ENCODE results near the gene MED13L.

The MED13L gene

DNA sequence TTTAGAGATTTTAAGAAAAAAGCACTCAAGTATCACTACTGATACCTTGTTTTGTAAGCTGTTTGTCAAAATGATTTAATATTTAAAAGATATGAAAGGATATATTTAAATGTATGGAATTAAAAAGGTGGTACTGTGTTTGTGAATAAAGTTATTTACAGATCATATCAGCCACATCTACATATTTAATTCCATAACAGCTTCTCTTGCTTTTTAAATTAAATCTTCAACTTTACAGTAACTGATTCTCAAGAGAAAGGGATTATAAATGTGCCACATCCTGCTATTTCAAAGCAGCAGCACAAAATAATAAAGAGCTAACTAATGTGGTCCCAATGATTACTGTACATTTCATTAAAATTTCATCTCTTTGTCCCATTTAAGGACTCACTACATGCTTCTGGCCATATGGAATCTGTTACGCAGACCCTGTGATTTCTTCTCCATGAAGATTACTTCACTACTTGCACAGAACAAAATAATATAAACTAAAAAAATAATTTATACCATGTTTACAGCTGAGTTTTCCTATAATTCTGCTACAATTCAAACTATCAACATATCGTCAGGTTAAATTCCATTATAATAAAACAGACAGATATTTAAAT lies 117.8 kb downstream of the MED13L start:
- H3K4me3 ChIP-seq (ENCODE audit: low read depth, low read length) = no peak overlapping the region
- TF ChIP-seq, protein P1, sequence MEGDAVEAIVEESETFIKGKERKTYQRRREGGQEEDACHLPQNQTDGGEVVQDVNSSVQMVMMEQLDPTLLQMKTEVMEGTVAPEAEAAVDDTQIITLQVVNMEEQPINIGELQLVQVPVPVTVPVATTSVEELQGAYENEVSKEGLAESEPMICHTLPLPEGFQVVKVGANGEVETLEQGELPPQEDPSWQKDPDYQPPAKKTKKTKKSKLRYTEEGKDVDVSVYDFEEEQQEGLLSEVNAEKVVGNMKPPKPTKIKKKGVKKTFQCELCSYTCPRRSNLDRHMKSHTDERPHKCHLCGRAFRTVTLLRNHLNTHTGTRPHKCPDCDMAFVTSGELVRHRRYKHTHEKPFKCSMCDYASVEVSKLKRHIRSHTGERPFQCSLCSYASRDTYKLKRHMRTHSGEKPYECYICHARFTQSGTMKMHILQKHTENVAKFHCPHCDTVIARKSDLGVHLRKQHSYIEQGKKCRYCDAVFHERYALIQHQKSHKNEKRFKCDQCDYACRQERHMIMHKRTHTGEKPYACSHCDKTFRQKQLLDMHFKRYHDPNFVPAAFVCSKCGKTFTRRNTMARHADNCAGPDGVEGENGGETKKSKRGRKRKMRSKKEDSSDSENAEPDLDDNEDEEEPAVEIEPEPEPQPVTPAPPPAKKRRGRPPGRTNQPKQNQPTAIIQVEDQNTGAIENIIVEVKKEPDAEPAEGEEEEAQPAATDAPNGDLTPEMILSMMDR (conservative IDR thresholded peaks at IDR 0.05; ENCODE audit: low read depth, low read length) = no peak
- no peak for DNase-seq (ENCODE audit: low read depth)

DNA sequence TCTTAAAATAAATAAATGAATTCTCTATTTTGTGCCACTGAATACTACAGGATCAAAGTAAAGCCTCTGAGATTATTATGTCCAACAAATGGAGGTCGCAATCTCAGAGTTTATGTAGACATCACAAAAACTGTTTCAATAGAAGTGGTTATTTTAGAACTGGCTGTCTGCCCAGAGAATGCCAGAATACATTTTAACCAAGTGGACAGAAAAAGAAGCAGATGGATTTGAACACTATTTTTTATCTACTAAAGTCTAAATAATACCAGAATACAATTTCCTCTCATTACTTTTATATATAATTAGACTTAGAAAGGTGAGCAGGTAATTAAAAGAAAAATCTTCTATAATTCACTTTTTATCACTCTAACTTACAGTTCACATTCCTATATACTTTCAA lies 118.3 kb downstream of the MED13L start:
- DNase-seq (ENCODE audit: low read depth) = peak; percentile 89
- TF ChIP-seq, protein P1 (conservative IDR thresholded peaks at IDR 0.05; ENCODE audit: low read depth, low read length) = no peak
- H3K4me3 ChIP-seq (ENCODE audit: low read depth, low read length) = no peak overlapping the region

DNA sequence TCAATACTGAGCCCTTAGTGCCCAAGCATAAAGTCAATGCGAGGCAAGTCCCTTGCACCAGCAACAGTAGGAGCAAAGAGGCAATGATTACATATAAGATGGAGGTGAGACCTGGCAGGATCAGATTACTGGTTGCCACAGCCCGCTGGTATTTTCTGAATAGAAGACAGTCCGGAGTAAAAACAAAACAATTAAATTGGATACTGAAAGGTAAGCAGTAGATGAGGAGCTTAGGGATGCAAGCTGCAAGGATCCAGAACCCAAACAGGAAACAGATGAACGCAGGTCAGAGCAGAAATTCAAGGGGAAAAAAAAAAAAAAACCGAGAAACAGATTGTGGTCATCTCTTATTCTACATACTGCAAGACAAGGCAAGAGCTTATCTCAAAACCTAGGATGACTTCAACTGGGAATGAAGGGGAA lies 119.6 kb downstream of the MED13L start:
- peak; percentile 59 for DNase-seq (ENCODE audit: low read depth)
- H3K4me3 ChIP-seq (ENCODE audit: low read depth, low read length) = no peak overlapping the region
- TF ChIP-seq, protein P1 (conservative IDR thresholded peaks at IDR 0.05; ENCODE audit: low read depth, low read length) = no peak

DNA sequence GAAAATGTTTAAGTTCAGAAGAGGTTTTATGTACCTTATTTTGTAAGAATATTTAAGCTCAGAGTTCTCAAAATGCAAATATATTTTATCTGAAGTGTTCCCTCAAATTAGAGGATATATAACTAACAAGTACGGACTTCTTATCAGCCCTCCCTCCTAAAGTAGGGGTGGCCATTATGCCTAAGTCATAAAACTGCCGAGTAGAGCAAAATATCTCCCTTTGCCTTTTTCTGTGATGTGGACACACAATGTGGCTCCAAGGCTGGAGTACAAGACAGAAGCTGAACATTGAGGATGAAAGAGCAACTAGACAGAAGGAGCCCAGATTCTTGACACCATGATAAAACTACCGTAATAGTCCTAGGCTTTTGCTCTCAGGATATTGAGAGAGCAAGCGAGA lies 120.9 kb downstream of the MED13L start:
- TF ChIP-seq, protein P1 (conservative IDR thresholded peaks at IDR 0.05; ENCODE audit: low read depth, low read length) = no peak
- no peak for DNase-seq (ENCODE audit: low read depth)
- H3K4me3 ChIP-seq (ENCODE audit: low read depth, low read length) = no peak overlapping the region

DNA sequence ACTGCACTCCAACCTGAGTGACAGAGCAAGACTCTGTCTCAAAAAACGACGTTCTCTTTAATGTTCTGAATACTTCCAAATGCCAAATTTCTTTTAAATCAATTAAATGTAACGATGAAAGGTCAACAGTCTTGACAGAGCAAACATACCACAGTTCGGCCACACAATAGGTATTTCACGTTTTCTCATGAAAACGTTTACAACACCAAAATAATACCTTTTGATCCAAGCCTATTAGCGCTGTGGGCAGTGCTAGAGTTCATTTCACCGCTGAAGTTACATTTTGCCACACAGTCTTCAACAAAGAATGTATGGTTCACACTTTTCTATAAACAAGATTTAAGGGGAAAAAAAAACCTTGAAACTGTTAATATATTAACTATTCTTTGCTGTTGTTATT lies 122.1 kb downstream of the MED13L start:
- no peak overlapping the region for H3K4me3 ChIP-seq (ENCODE audit: low read depth, low read length)
- TF ChIP-seq, protein P1 (conservative IDR thresholded peaks at IDR 0.05; ENCODE audit: low read depth, low read length) = no peak
- no peak for DNase-seq (ENCODE audit: low read depth)

DNA sequence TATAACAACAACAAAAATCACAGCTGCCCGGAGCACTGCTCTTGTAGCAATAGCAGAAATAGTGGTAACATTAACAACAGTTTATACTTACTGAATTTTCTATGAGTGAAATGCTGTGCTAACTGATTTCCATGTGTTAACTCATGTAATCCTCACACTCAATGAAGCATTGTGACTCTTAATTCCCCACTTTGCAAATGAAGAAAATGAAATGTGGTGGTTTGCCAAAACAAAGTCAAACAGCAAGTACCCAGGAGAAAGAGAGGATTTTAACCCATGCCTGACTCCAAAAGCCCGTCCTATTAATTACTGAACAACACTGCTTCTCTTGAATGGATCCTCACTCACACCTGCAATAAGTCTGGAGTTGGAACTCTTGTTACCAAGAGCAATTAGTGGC lies 123.5 kb downstream of the MED13L start:
- TF ChIP-seq, protein P1 (conservative IDR thresholded peaks at IDR 0.05; ENCODE audit: low read depth, low read length) = no peak
- DNase-seq (ENCODE audit: low read depth) = no peak
- no peak overlapping the region for H3K4me3 ChIP-seq (ENCODE audit: low read depth, low read length)

DNA sequence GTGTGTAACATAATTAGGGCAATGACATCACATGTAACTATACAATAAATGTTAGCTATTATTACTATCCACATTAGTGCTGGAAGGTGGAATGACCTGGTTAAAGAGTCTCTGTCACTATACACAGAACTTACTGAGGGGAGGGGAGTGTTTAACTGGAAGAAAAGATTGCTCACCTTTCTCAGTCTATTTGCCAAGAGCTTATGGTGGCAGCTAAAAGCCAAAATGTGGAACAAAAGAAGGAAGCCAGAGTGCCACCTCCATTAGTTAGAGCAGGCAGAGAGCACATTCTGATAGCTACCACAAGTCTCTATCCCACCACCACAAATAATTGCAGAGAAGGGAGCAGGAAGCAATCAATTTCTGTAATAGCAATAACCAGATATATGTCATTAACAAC lies 124.4 kb downstream of the MED13L start:
- no peak overlapping the region for H3K4me3 ChIP-seq (ENCODE audit: low read depth, low read length)
- no peak for DNase-seq (ENCODE audit: low read depth)
- TF ChIP-seq, protein P1 (conservative IDR thresholded peaks at IDR 0.05; ENCODE audit: low read depth, low read length) = no peak

All from choroid plexus epithelial cell (primary cell).